Peyer's patch (tissue), 4 donors: Measurements from ENCODE around the gene CPB2. TPM values are rescaled to one million over a fixed set of nuclear protein-coding genes. Genes with fewer than 3 reads are reported as not detected.

Source experiments
- DNase-seq, 3 donors: peaks; one replicate each; pipeline ENCODE4 v3.0.0-alpha.2; 2017 to 2019
- H3K27ac ChIP-seq, 4 donors: fragments of 200-600 bp; sonication (generic); one replicate each; pipeline ENCODE4 v1.5.1; 2016 to 2019
- H3K27me3 ChIP-seq, 2 donors: fragments of 200-600 bp; sonication (generic); one replicate each; pipeline ENCODE4 v1.5.1; 2019
- H3K36me3 ChIP-seq, 3 donors: fragments of 200-600 bp; sonication (generic); one replicate each; pipeline ENCODE4 v1.5.1; 2016 to 2019
- H3K4me1 ChIP-seq, 4 donors: fragments of 200-600 bp; sonication (generic); one replicate each; pipeline ENCODE4 v1.5.1; 2016 to 2019
- H3K4me3 ChIP-seq, 4 donors: fragments of 200-600 bp; sonication (generic); 1 replicate in 3 of 4; 2 replicates in 1 of 4; pipeline ENCODE4 v1.5.1; 2016 to 2019; ENCODE audit warnings: mild to moderate bottlenecking in 1 of 4
- H3K9me3 ChIP-seq, 4 donors: fragments of 200-600 bp; sonication (generic); one replicate each; pipeline ENCODE4 v1.5.1; 2016 to 2019; ENCODE audit warnings: mild to moderate bottlenecking in 1 of 4
- CTCF ChIP-seq, 6 experiments: fragments of 450-650 bp in 4 of 6; fragments of 200-600 bp in 2 of 6; sonication (generic) in 1 of 6; IDR thresholded peaks; one replicate each; pipeline ENCODE4 v1.5.1; 2017 to 2019; ENCODE audit warnings: antibody characterized with exemption in 6 of 6, mild to moderate bottlenecking in 3 of 6, moderate library complexity in 1 of 6
- POLR2A ChIP-seq, 2 donors: fragments of 450-650 bp; IDR thresholded peaks; one replicate each; pipeline ENCODE4 v1.5.1; 2017; ENCODE audit warnings: antibody characterized with exemption in 2 of 2, mild to moderate bottlenecking in 2 of 2, moderate library complexity in 2 of 2
- total RNA-seq, 4 donors: library from RNA; depleted of rRNA; stranded (reverse); fragments of >200 nt; gene quantifications; one replicate each; pipeline ENCODE4 v1.1.0, GENCODE V29; 2016

Gene CPB2
- total RNA-seq, 4 donors from 2014 or later = not detected

GRCh38 chr13:46126056-46126455 is 21.2 kb upstream of the CPB2 start:
- no peaks in the 10 kb centered on the region for H3K9me3 ChIP-seq
- DNase-seq = no peak
- no peak for TF ChIP-seq CTCF (IDR thresholded peaks at IDR 0.05)
- TF ChIP-seq POLR2A (IDR thresholded peaks at IDR 0.05) = no peak
- no peaks in the 10 kb centered on the region for H3K4me1 ChIP-seq
- peaks cover 0 to 15% (median 0%) of the 10 kb centered on the region in 3 donors for H3K36me3 ChIP-seq
- no peak overlapping the region for H3K27ac ChIP-seq
- no peak overlapping the region for H3K4me3 ChIP-seq
- no peaks in the 10 kb centered on the region for H3K27me3 ChIP-seq

DNA sequence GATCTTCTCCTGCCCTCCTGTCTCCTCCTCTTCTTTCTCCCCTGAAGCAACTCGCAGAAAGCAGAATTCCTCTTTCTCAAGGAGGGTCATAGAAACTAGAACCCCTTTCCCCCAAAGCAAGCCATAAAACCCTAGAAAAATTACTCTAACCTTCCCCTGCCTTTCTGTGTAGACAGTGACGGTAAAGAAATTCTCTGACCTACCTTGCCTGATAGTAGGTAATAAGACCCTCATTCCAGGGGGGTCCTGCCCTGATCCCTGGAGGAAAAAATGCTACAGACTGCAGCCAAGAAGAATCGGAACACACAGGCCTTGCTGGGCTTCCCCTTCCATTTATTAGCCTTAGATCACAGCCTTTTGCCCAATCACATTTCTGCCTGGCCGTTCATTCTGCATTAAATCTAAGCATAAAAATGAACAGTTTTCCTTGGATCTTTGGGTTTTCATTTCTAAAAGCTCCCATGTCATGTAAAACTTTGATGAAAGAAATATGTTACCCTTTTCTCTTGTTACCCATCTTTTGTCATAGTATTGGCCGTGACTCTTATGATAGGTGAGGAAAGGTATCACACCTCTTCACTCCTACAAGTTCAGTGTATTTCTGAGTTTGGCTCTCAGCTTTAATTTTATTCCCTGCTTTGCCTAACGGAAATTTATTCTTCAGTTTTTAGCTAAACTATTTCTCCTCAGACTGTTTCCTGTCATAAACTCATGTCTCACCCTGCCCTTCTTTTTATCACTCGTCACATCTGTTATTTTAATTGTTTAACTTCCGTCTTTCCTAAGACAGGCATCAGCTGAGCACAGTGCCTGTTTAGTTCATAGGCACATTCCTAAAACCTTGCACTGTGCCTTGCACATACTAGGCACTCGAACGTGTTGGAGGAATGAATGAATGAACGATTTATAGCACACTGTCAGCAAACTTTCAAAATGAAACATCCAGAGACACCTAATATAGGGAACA is 20.4 kb upstream of the CPB2 start:
- DNase-seq = no peak
- no peak for TF ChIP-seq POLR2A (IDR thresholded peaks at IDR 0.05)
- no peak for TF ChIP-seq CTCF (IDR thresholded peaks at IDR 0.05)
- Histone ChIP-seq H3K4me3 (no peak overlapping the region), H3K9me3 (no peaks in the 10 kb centered on the region), H3K36me3 (peaks cover 0 to 14% (median 0%) of the 10 kb centered on the region in 3 donors), H3K4me1 (no peaks in the 10 kb centered on the region), H3K27ac (no peak overlapping the region), H3K27me3 (no peaks in the 10 kb centered on the region)

DNA sequence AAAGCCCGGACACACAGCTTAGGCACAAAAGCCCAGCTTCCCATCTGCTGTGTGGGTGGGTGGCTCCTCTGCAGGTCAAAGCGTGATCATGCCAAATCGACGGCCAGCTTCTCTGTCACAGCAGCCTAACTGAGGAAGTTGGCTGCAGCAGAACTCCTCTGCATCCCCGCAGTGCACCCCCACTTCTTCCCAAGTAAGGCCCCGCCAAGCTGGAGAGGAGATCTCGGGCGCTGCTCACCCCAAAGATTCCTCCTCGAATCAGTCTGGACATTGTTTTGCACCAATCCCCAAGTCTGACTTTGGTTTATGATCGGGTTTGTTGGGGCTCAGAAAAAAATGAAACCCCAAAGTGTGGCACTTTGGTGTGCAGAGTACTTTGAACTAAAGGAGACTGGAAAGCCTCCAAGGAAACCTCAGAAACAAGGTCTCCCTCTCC is 19.7 kb upstream of the CPB2 start:
- no peaks in the 10 kb centered on the region for H3K27me3 ChIP-seq
- DNase-seq = peak in 1 of 3 donors; percentile 53
- H3K36me3 ChIP-seq = peaks cover 0 to 7% (median 0%) of the 10 kb centered on the region in 3 donors
- no peak for TF ChIP-seq CTCF (IDR thresholded peaks at IDR 0.05)
- no peak for TF ChIP-seq POLR2A (IDR thresholded peaks at IDR 0.05)
- H3K4me1 ChIP-seq = no peaks in the 10 kb centered on the region
- H3K9me3 ChIP-seq = no peaks in the 10 kb centered on the region
- no peak overlapping the region for H3K27ac ChIP-seq
- no peak overlapping the region for H3K4me3 ChIP-seq

GRCh38 chr13:46122304-46122703 is 17.5 kb upstream of the CPB2 start:
- Histone ChIP-seq H3K27me3 (no peaks in the 10 kb centered on the region), H3K27ac (no peak overlapping the region), H3K9me3 (no peaks in the 10 kb centered on the region), H3K4me1 (no peaks in the 10 kb centered on the region), H3K36me3 (peaks cover 0 to 2% (median 0%) of the 10 kb centered on the region in 3 donors), H3K4me3 (no peak overlapping the region)
- DNase-seq = no peak
- TF ChIP-seq CTCF (IDR thresholded peaks at IDR 0.05) = no peak
- TF ChIP-seq POLR2A (IDR thresholded peaks at IDR 0.05) = no peak

GRCh38 chr13:46121597-46122163 is 16.8 kb upstream of the CPB2 start:
- H3K4me1 ChIP-seq = no peaks in the 10 kb centered on the region
- H3K27ac ChIP-seq = no peak overlapping the region
- DNase-seq = no peak
- no peaks in the 10 kb centered on the region for H3K9me3 ChIP-seq
- no peaks in the 10 kb centered on the region for H3K27me3 ChIP-seq
- TF ChIP-seq CTCF (IDR thresholded peaks at IDR 0.05) (no peak), POLR2A (IDR thresholded peaks at IDR 0.05) (no peak)
- H3K4me3 ChIP-seq = no peak overlapping the region
- no peaks in the 10 kb centered on the region for H3K36me3 ChIP-seq
